ENCODE data around the gene SHKBP1.

DNA sequence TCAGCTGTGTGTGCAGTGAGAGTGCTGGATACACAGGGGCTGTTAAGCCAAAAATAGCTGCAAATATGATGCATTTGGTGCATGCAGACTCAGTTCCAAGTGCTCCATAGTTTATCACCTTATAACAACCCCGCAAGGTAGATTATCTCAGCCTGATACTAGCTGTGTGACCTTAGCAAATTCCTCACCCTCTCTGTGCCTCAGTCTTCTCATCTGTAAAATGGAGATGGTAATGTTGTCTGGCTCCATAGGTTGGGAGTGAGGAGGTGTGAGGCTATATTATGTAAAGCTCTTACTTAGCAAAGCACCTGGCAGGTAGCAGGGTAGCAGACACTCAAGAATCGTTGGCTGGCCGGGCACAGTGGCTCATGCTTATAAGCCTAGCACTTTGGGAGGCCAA is 23.8 kb upstream of the SHKBP1 start:
- TF ChIP-seq ZNF446 (CRISPR knock-in tag; IDR thresholded peaks at IDR 0.05) (no peak), SRF (IDR thresholded peaks at IDR 0.05; ENCODE audit: low read depth, low read length) (no peak), TCF7L2 (IDR thresholded peaks at IDR 0.05; ENCODE audit: low read depth, low read length) (no peak), EHMT2 (IDR thresholded peaks at IDR 0.05; ENCODE audit: borderline replicate concordance, low read depth, low read length) (no peak), KDM4B (CRISPR knock-in tag; IDR thresholded peaks at IDR 0.05) (no peak), POLR2A (IDR thresholded peaks at IDR 0.05; ENCODE audit: insufficient read depth in 1 of 2, low read depth in 2 of 2, low read length in 2 of 2) (no peak), ZBTB20 (CRISPR knock-in tag; IDR thresholded peaks at IDR 0.05; ENCODE audit: borderline replicate concordance, low read depth) (no peak), KAT7 (CRISPR knock-in tag; IDR thresholded peaks at IDR 0.05; ENCODE audit: borderline replicate concordance) (no peak)
- TF ChIP-seq, protein P1, sequence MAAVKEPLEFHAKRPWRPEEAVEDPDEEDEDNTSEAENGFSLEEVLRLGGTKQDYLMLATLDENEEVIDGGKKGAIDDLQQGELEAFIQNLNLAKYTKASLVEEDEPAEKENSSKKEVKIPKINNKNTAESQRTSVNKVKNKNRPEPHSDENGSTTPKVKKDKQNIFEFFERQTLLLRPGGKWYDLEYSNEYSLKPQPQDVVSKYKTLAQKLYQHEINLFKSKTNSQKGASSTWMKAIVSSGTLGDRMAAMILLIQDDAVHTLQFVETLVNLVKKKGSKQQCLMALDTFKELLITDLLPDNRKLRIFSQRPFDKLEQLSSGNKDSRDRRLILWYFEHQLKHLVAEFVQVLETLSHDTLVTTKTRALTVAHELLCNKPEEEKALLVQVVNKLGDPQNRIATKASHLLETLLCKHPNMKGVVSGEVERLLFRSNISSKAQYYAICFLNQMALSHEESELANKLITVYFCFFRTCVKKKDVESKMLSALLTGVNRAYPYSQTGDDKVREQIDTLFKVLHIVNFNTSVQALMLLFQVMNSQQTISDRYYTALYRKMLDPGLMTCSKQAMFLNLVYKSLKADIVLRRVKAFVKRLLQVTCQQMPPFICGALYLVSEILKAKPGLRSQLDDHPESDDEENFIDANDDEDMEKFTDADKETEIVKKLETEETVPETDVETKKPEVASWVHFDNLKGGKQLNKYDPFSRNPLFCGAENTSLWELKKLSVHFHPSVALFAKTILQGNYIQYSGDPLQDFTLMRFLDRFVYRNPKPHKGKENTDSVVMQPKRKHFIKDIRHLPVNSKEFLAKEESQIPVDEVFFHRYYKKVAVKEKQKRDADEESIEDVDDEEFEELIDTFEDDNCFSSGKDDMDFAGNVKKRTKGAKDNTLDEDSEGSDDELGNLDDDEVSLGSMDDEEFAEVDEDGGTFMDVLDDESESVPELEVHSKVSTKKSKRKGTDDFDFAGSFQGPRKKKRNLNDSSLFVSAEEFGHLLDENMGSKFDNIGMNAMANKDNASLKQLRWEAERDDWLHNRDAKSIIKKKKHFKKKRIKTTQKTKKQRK (IDR thresholded peaks at IDR 0.05; ENCODE audit: low read length): no peak
